Measurements from ENCODE around the gene LCN12. TPM values are rescaled to one million over a fixed set of nuclear protein-coding genes. Genes with fewer than 3 reads are reported as not detected.

The LCN12 gene
- total and polyA plus RNA-seq, 3 experiments from 2014 or later: 0.85 to 1.3 TPM; not detected in 1

DNA sequence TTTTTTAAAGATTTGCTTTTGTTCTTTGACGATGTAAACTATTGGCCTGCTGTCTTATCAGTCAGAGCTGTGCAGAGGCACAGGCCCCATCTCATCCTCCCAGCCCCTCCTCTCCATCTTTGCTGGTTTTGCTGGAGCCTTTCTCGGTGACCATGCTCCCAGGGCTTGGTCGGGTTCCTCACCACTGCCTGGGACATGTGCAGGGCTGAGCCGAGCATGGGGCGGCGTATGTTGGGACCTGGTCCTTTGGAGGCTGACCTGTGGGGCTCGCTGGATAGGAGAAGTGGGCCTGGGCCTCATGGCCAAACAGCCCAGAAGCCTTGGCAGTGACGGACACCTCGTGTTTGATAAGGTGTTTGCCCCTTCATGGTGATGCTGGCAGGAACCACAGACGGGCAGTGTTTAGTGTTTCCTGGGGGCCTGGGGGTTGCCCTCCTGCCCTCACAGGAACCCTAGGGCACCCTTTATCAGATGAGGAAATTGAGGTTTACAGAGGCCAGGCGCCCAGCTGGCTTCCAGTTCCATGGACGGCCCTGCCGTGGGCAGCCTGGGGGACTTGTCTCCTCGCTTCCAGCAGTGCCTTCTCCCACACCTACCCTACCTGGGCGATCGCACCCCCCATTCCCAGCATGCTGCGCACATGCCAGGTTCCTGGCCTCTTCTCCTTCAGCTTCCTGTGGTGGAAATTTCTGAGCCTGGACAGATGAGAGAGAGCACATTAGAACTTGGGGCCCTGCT, 38.2 kb upstream of the LCN12 start:
- Histone ChIP-seq H3K4me1 (ENCODE audit: insufficient read depth, low read length) (no peaks in the 10 kb centered on the region), H3K36me3 (ENCODE audit: insufficient read depth, low read length) (peaks cover 22% of the 10 kb centered on the region), H3K27me3 (ENCODE audit: insufficient read depth, low read length, poor library complexity, severe bottlenecking) (no peaks in the 10 kb centered on the region), H3K9me3 (ENCODE audit: low read length) (no peaks in the 10 kb centered on the region), H3K4me3 (ENCODE audit: low read length) (no peak overlapping the region), H3K27ac (ENCODE audit: low read depth, low read length) (no peak overlapping the region)
- H3K36me3 Mint-ChIP-seq: peaks cover 4 to 68% (median 13%) of the 10 kb centered on the region in 3 donors
- peak overlapping the region in 2 of 8 donors; percentile 10 to 68 for H3K27ac Mint-ChIP-seq
- no peaks in the 10 kb centered on the region for H3K27me3 Mint-ChIP-seq
- DNase-seq: no peak
- H3K9me3 Mint-ChIP-seq: no peaks in the 10 kb centered on the region
- peaks cover 0 to 6% (median 0%) of the 10 kb centered on the region in 3 donors for H3K4me1 Mint-ChIP-seq
- ChIA-PET CTCF (no interaction called here), POLR2A (no interaction called here)
- H3K4me3 Mint-ChIP-seq: no peak overlapping the region

GRCh38 chr9:136915632-136916329, 36.3 kb upstream of the LCN12 start:
- Mint-ChIP-seq H3K27me3 (no peaks in the 10 kb centered on the region), H3K36me3 (peaks cover 4 to 66% (median 9%) of the 10 kb centered on the region in 3 donors), H3K4me3 (no peak overlapping the region), H3K4me1 (peaks cover 0 to 6% (median 0%) of the 10 kb centered on the region in 3 donors), H3K9me3 (no peaks in the 10 kb centered on the region), H3K27ac (peak overlapping the region in 1 of 8 donors; percentile 19)
- no peak overlapping the region for H3K27ac ChIP-seq (ENCODE audit: low read depth, low read length)
- H3K36me3 ChIP-seq (ENCODE audit: insufficient read depth, low read length): peaks cover 28% of the 10 kb centered on the region
- POLR2A ChIA-PET: no interaction called here
- H3K4me1 ChIP-seq (ENCODE audit: insufficient read depth, low read length): no peaks in the 10 kb centered on the region
- H3K27me3 ChIP-seq (ENCODE audit: insufficient read depth, low read length, poor library complexity, severe bottlenecking): no peaks in the 10 kb centered on the region
- no peak overlapping the region for H3K4me3 ChIP-seq (ENCODE audit: low read length)
- DNase-seq: no peak
- H3K9me3 ChIP-seq (ENCODE audit: low read length): no peaks in the 10 kb centered on the region
- CTCF ChIA-PET: no interaction called here

- H3K27me3 ChIP-seq (ENCODE audit: insufficient read depth, low read length, poor library complexity, severe bottlenecking): no peaks in the 10 kb centered on the region
- peaks cover 4 to 61% (median 9%) of the 10 kb centered on the region in 3 donors for H3K36me3 Mint-ChIP-seq
- H3K27ac ChIP-seq (ENCODE audit: low read depth, low read length): no peak overlapping the region
- no peaks in the 10 kb centered on the region for H3K27me3 Mint-ChIP-seq
- H3K9me3 ChIP-seq (ENCODE audit: low read length): no peaks in the 10 kb centered on the region
- no peak overlapping the region for H3K4me3 Mint-ChIP-seq
- no peaks in the 10 kb centered on the region for H3K9me3 Mint-ChIP-seq
- peaks cover 33% of the 10 kb centered on the region for H3K36me3 ChIP-seq (ENCODE audit: insufficient read depth, low read length)
- ChIA-PET POLR2A (no interaction called here), CTCF (no interaction called here)
- no peak overlapping the region for H3K4me3 ChIP-seq (ENCODE audit: low read length)
- H3K4me1 ChIP-seq (ENCODE audit: insufficient read depth, low read length): no peaks in the 10 kb centered on the region
- H3K4me1 Mint-ChIP-seq: peaks cover 0 to 6% (median 0%) of the 10 kb centered on the region in 3 donors
- H3K27ac Mint-ChIP-seq: no peak overlapping the region
- no peak for DNase-seq
Observed at GRCh38 chr9:136916330-136917184, 35.5 kb upstream of the LCN12 start.

- Histone ChIP-seq H3K36me3 (ENCODE audit: insufficient read depth, low read length) (peaks cover 41% of the 10 kb centered on the region), H3K9me3 (ENCODE audit: low read length) (no peaks in the 10 kb centered on the region), H3K4me3 (ENCODE audit: low read length) (no peak overlapping the region), H3K27ac (ENCODE audit: low read depth, low read length) (no peak overlapping the region), H3K27me3 (ENCODE audit: insufficient read depth, low read length, poor library complexity, severe bottlenecking) (no peaks in the 10 kb centered on the region), H3K4me1 (ENCODE audit: insufficient read depth, low read length) (no peaks in the 10 kb centered on the region)
- Mint-ChIP-seq H3K27ac (peak overlapping the region in 2 of 8 donors; percentile 73), H3K36me3 (peaks cover 4 to 67% (median 12%) of the 10 kb centered on the region in 3 donors), H3K27me3 (no peaks in the 10 kb centered on the region), H3K4me3 (no peak overlapping the region), H3K4me1 (peaks cover 0 to 6% (median 0%) of the 10 kb centered on the region in 3 donors), H3K9me3 (no peaks in the 10 kb centered on the region)
- ChIA-PET CTCF (interaction anchor here (1.6 to 1.7 kb wide), 2 partner anchors 13 to 129 kb away, joined by 3 to 5 read pairs; partner anchors contain the start of gene NPDC1), POLR2A (no interaction called here)
- DNase-seq: no peak
Observed at GRCh38 chr9:136917902-136918301, 34.2 kb upstream of the LCN12 start.

GRCh38 chr9:136920069-136920468, 32.0 kb upstream of the LCN12 start:
- no peak overlapping the region for H3K4me3 ChIP-seq (ENCODE audit: low read length)
- H3K4me3 Mint-ChIP-seq: no peak overlapping the region
- H3K36me3 Mint-ChIP-seq: peaks cover 0 to 70% (median 9%) of the 10 kb centered on the region in 3 donors
- ChIA-PET CTCF (interaction anchor here (0.7 to 1.5 kb wide), 4 partner anchors 18 to 116 kb away, joined by 3 to 5 read pairs (median 4); no protein-coding TSS in a partner anchor), POLR2A (no interaction called here)
- peak overlapping the region in 3 of 8 donors; percentile 17 to 91 (median 47) for H3K27ac Mint-ChIP-seq
- no peaks in the 10 kb centered on the region for H3K9me3 Mint-ChIP-seq
- H3K4me1 Mint-ChIP-seq: peaks cover 0 to 6% (median 0%) of the 10 kb centered on the region in 3 donors
- no peaks in the 10 kb centered on the region for H3K27me3 ChIP-seq (ENCODE audit: insufficient read depth, low read length, poor library complexity, severe bottlenecking)
- H3K36me3 ChIP-seq (ENCODE audit: insufficient read depth, low read length): peaks cover 41% of the 10 kb centered on the region
- no peaks in the 10 kb centered on the region for H3K4me1 ChIP-seq (ENCODE audit: insufficient read depth, low read length)
- H3K27ac ChIP-seq (ENCODE audit: low read depth, low read length): no peak overlapping the region
- no peaks in the 10 kb centered on the region for H3K27me3 Mint-ChIP-seq
- no peaks in the 10 kb centered on the region for H3K9me3 ChIP-seq (ENCODE audit: low read length)
- no peak for DNase-seq

- POLR2A ChIA-PET: interaction anchor here (0.5 kb wide), 1 partner anchor 43 kb away, joined by 3 read pairs; no protein-coding TSS in a partner anchor
- Mint-ChIP-seq H3K4me1 (peaks cover 0 to 5% (median 0%) of the 10 kb centered on the region in 3 donors), H3K27ac (peak overlapping the region in 1 of 8 donors; percentile 55), H3K36me3 (peaks cover 0 to 68% (median 5%) of the 10 kb centered on the region in 3 donors), H3K9me3 (no peaks in the 10 kb centered on the region), H3K27me3 (no peaks in the 10 kb centered on the region), H3K4me3 (no peak overlapping the region)
- peaks cover 36% of the 10 kb centered on the region for H3K36me3 ChIP-seq (ENCODE audit: insufficient read depth, low read length)
- CTCF ChIA-PET: no interaction called here
- no peaks in the 10 kb centered on the region for H3K4me1 ChIP-seq (ENCODE audit: insufficient read depth, low read length)
- H3K27me3 ChIP-seq (ENCODE audit: insufficient read depth, low read length, poor library complexity, severe bottlenecking): no peaks in the 10 kb centered on the region
- no peak overlapping the region for H3K27ac ChIP-seq (ENCODE audit: low read depth, low read length)
- H3K4me3 ChIP-seq (ENCODE audit: low read length): no peak overlapping the region
- no peak for DNase-seq
- no peaks in the 10 kb centered on the region for H3K9me3 ChIP-seq (ENCODE audit: low read length)
Observed at GRCh38 chr9:136920734-136921231, 31.3 kb upstream of the LCN12 start.

DNA sequence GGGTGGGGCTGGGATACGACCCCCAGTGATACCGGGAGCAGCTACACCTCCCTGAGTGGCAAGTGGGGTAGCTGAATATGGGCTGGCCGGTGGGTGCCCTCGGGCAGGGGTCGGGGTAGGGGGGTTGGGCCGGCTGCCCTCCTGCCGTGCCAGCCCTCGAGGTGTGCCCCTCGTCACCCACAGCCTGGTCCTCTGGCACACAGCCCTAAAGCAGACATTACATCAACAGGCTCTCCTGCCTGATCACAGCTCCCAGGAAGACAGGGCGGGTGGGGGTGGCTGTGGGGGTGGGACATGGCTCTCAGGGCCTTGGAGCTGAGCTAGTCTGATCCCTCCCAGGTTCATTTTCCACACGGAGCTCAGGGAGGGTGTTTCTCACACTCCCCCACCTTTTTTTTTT, 30.8 kb upstream of the LCN12 start:
- ChIA-PET POLR2A (interaction anchor here (0.5 kb wide), 2 partner anchors 22 to 44 kb away, joined by 3 read pairs; no protein-coding TSS in a partner anchor), CTCF (no interaction called here)
- no peak overlapping the region for H3K27ac ChIP-seq (ENCODE audit: low read depth, low read length)
- Mint-ChIP-seq H3K36me3 (peaks cover 0 to 65% (median 3%) of the 10 kb centered on the region in 3 donors), H3K27me3 (no peaks in the 10 kb centered on the region), H3K27ac (no peak overlapping the region), H3K4me1 (peaks cover 0 to 3% (median 0%) of the 10 kb centered on the region in 3 donors), H3K4me3 (no peak overlapping the region), H3K9me3 (no peaks in the 10 kb centered on the region)
- DNase-seq: no peak
- H3K9me3 ChIP-seq (ENCODE audit: low read length): no peaks in the 10 kb centered on the region
- no peaks in the 10 kb centered on the region for H3K27me3 ChIP-seq (ENCODE audit: insufficient read depth, low read length, poor library complexity, severe bottlenecking)
- H3K4me3 ChIP-seq (ENCODE audit: low read length): no peak overlapping the region
- no peaks in the 10 kb centered on the region for H3K4me1 ChIP-seq (ENCODE audit: insufficient read depth, low read length)
- peaks cover 36% of the 10 kb centered on the region for H3K36me3 ChIP-seq (ENCODE audit: insufficient read depth, low read length)

Measured in CD8-positive, alpha-beta memory T cell (primary cell).